Ectodermal cell (in vitro differentiated cells): ENCODE data around the gene GFRAL.

Source experiments
- H3K27ac ChIP-seq: 2 replicates; pipeline ENCODE4 v1.7.0; 2013; ENCODE audit warnings: mild to moderate bottlenecking, low read depth, low read length; ENCODE audit not compliant: insufficient read depth, poor library complexity, severe bottlenecking
- H3K27me3 ChIP-seq: 2 replicates; pipeline ENCODE4 v1.7.0; 2013; ENCODE audit warnings: mild to moderate bottlenecking, low read length; ENCODE audit not compliant: insufficient read depth, control insufficient read depth, poor library complexity, severe bottlenecking
- H3K36me3 ChIP-seq: one replicate; pipeline ENCODE4 v1.7.0; 2013; ENCODE audit warnings: low read length; ENCODE audit not compliant: control insufficient read depth, insufficient read depth
- H3K4me1 ChIP-seq: one replicate; pipeline ENCODE4 v1.7.0; 2013; ENCODE audit warnings: low read length; ENCODE audit not compliant: control insufficient read depth, insufficient read depth
- H3K4me3 ChIP-seq: 2 replicates; pipeline ENCODE4 v1.7.0; 2013; ENCODE audit warnings: low read depth, low read length, control low read depth; ENCODE audit not compliant: insufficient read depth
- H3K9me3 ChIP-seq: 2 replicates; pipeline ENCODE4 v1.7.0; 2013; ENCODE audit warnings: mild to moderate bottlenecking, low read length, moderate library complexity; ENCODE audit not compliant: control insufficient read depth
- WGBS, 2 experiments: methylation state at CpG; one replicate each; pipeline ENCODE4 v1.1.7; 2013; ENCODE audit warnings: missing lambda C conversion rate in 2 of 2; 5-methylcytosine and 5-hydroxymethylcytosine counted together

The GFRAL gene

DNA sequence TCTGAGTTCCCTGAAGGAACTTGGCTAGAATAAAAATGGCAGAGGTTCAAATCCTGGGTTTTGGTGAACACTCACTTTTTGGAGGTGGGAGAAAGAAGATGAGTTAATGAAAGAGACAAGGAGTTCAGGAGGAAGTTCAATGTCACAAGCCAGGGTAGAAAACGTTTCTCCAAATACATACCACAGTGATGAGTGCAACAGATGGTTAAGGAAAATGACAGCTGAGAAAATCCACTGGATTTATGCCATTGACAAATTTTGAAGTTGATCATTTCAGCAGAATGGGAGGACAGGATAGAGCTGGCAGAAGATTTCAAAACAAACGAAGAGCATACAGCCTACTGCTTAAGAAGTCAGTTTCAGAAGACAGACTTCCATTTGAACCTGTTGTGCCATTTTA, 122.7 kb downstream of the GFRAL start:
- no peak overlapping the region for H3K4me3 ChIP-seq
- no peak overlapping the region for H3K27ac ChIP-seq
- no peaks in the 10 kb centered on the region for H3K27me3 ChIP-seq
- no peaks in the 10 kb centered on the region for H3K4me1 ChIP-seq
- WGBS, 2 experiments, result 92 to 99% methylated on average over 2 of the region's 2 CpGs
- H3K9me3 ChIP-seq, result no peaks in the 10 kb centered on the region
- no peaks in the 10 kb centered on the region for H3K36me3 ChIP-seq
